Naive thymus-derived CD4-positive, alpha-beta T cell (primary cell): Measurements from ENCODE around the gene CIAO2A. TPM values are rescaled to one million over a fixed set of nuclear protein-coding genes. Genes with fewer than 3 reads are reported as not detected.

Experiments used
- ATAC-seq: fragments of 150-1000 bp; cut with Tn5 transposase; 2 replicates; pipeline ENCODE4 v1.10.0; 2021; ENCODE audit warnings: mild to moderate bottlenecking, moderate library complexity
- CTCF ChIA-PET: fragments of 350-600 bp; sonication (Branson Sonifier 250); formaldehyde crosslinking; loops from one replicate; lab custom pipeline; 2021; ENCODE audit warnings: antibody characterized with exemption; lab: Charles Lee
- POLR2A ChIA-PET: fragments of 350-600 bp; sonication (Branson Sonifier 250); formaldehyde crosslinking; loops from one replicate; lab custom pipeline; 2021; ENCODE audit warnings: antibody characterized with exemption, inconsistent platforms; lab: Charles Lee
- DNase-seq, 9 donors: peaks; one replicate each; pipeline versions ENCODE4 v3.0.0 to v3.0.0-alpha.2; 2020 to 2022; ENCODE audit warnings: mixed read lengths in 1 of 9
- H3K27ac ChIP-seq: one replicate; pipeline ENCODE4 v1.7.0; 2013; ENCODE audit warnings: mild to moderate bottlenecking, low read depth, low read length, moderate library complexity
- H3K27me3 ChIP-seq, 2 donors: one replicate each; pipeline ENCODE4 v1.7.0; 2013; ENCODE audit warnings: low read length in 2 of 2, mild to moderate bottlenecking in 2 of 2, moderate library complexity in 2 of 2; ENCODE audit not compliant: control insufficient read depth in 2 of 2, insufficient read depth in 2 of 2
- H3K36me3 ChIP-seq, 3 experiments: 1 replicate in 2 of 3; 2 replicates in 1 of 3; pipeline ENCODE4 v1.7.0; 2013; ENCODE audit warnings: low read length in 3 of 3, mild to moderate bottlenecking in 3 of 3, moderate library complexity in 1 of 3; ENCODE audit not compliant: insufficient read depth in 3 of 3, control insufficient read depth in 2 of 3
- H3K4me1 ChIP-seq, 2 donors: one replicate each; pipeline ENCODE4 v1.7.0; 2013; ENCODE audit warnings: low read length in 2 of 2, mild to moderate bottlenecking in 2 of 2, moderate library complexity in 1 of 2; ENCODE audit not compliant: control insufficient read depth in 2 of 2, insufficient read depth in 2 of 2
- H3K4me3 ChIP-seq: 2 replicates; pipeline ENCODE4 v1.7.0; 2013; ENCODE audit warnings: mild to moderate bottlenecking, low read length
- H3K9me3 ChIP-seq, 3 experiments: 1 replicate in 2 of 3; 2 replicates in 1 of 3; pipeline ENCODE4 v1.7.0; 2013; ENCODE audit warnings: low read length in 3 of 3; ENCODE audit not compliant: control insufficient read depth in 2 of 3
- H3K27ac Mint-ChIP-seq, 9 donors: one replicate each; pipeline ENCODE4 v1.8.0; 2020 to 2022; ENCODE audit warnings: mixed read lengths in 9 of 9, mild to moderate bottlenecking in 8 of 9, moderate library complexity in 5 of 9, inconsistent platforms in 2 of 9
- H3K27me3 Mint-ChIP-seq, 5 donors: one replicate each; pipeline ENCODE4 v1.8.0; 2021 to 2022; ENCODE audit warnings: mixed read lengths in 5 of 5, mild to moderate bottlenecking in 1 of 5
- H3K36me3 Mint-ChIP-seq, 5 donors: one replicate each; pipeline ENCODE4 v1.8.0; 2020 to 2022; ENCODE audit warnings: mixed read lengths in 5 of 5, mild to moderate bottlenecking in 3 of 5, inconsistent platforms in 1 of 5
- H3K4me1 Mint-ChIP-seq, 7 donors: one replicate each; pipeline ENCODE4 v1.8.0; 2020 to 2022; ENCODE audit warnings: mixed read lengths in 7 of 7, mild to moderate bottlenecking in 3 of 7, inconsistent platforms in 1 of 7
- H3K4me3 Mint-ChIP-seq, 10 donors: one replicate each; pipeline ENCODE4 v1.8.0; 2020 to 2022; ENCODE audit warnings: mild to moderate bottlenecking in 10 of 10, mixed read lengths in 10 of 10, moderate library complexity in 6 of 10, inconsistent platforms in 2 of 10
- H3K9me3 Mint-ChIP-seq, 11 donors: one replicate each; pipeline ENCODE4 v1.8.0; 2020 to 2022; ENCODE audit warnings: mixed read lengths in 11 of 11, mild to moderate bottlenecking in 4 of 11, inconsistent platforms in 1 of 11, moderate library complexity in 1 of 11
- intact Hi-C, 2 donors: fragments of 100-400 bp; cut with micrococcal nuclease; formaldehyde crosslinking; loops; one replicate each; pipeline ENCODE4 v1.15.1; 2023
- polyA plus RNA-seq, 2 donors: library from polyadenylated mRNA; unstranded; fragments of 300-500 nt; fragmentation: Illumina TruSeq; gene quantifications; one replicate each; pipeline ENCODE4 v1.2.3, GENCODE V29; 2021
- total RNA-seq, 6 experiments: library from RNA in 5 of 6; stranded (reverse) in 5 of 6; gene quantifications; 1 replicate in 5 of 6; 2 replicates in 1 of 6; pipeline ENCODE4 v1.2.3 and lab custom pipeline; 2021 to 2026

CIAO2A gene
- total and polyA plus RNA-seq, 7 experiments from 2014 or later: 19.2 to 92.1 (median 32.9) TPM

- Mint-ChIP-seq H3K9me3 (no peaks in the 10 kb centered on the region), H3K27me3 (peaks cover 0 to 13% (median 5%) of the 10 kb centered on the region in 5 donors), H3K4me1 (peaks cover 0 to 16% (median 5%) of the 10 kb centered on the region in 7 donors), H3K36me3 (no peaks in the 10 kb centered on the region), H3K4me3 (no peak overlapping the region), H3K27ac (no peak overlapping the region)
- intact Hi-C loops: no loop called here
- H3K27ac ChIP-seq: no peak overlapping the region
- DNase-seq (no peak), ATAC-seq (no peak)
- no peaks in the 10 kb centered on the region for H3K4me1 ChIP-seq
- H3K9me3 ChIP-seq: no peaks in the 10 kb centered on the region
- no peaks in the 10 kb centered on the region for H3K27me3 ChIP-seq
- H3K4me3 ChIP-seq: no peak overlapping the region
- no peaks in the 10 kb centered on the region for H3K36me3 ChIP-seq
- POLR2A ChIA-PET: no interaction called here
- CTCF ChIA-PET: no interaction called here
Observed at GRCh38 chr15:64052925-64053491, 40.6 kb downstream of the CIAO2A start.

- peaks cover 0 to 4% of the 10 kb centered on the region in 2 donors for H3K4me1 ChIP-seq
- H3K4me3 ChIP-seq: no peak overlapping the region
- Mint-ChIP-seq H3K27ac (no peak overlapping the region), H3K9me3 (no peaks in the 10 kb centered on the region), H3K4me3 (no peak overlapping the region), H3K27me3 (peaks cover 4 to 21% (median 13%) of the 10 kb centered on the region in 5 donors), H3K36me3 (no peaks in the 10 kb centered on the region), H3K4me1 (peaks cover 3 to 20% (median 8%) of the 10 kb centered on the region in 7 donors)
- intact Hi-C loops: no loop called here
- no peaks in the 10 kb centered on the region for H3K27me3 ChIP-seq
- no peaks in the 10 kb centered on the region for H3K9me3 ChIP-seq
- ChIA-PET POLR2A (no interaction called here), CTCF (interaction anchor here (0.6 kb wide), 1 partner anchor 106 kb away, joined by 4 read pairs; no protein-coding TSS in a partner anchor)
- ATAC-seq: no peak
- no peaks in the 10 kb centered on the region for H3K36me3 ChIP-seq
- no peak overlapping the region for H3K27ac ChIP-seq
- no peak for DNase-seq
Observed at GRCh38 chr15:64051407-64052259, 42.0 kb downstream of the CIAO2A start.

GRCh38 chr15:64051093-64051402 lies 42.6 kb downstream of the CIAO2A start:
- peak overlapping the region in 1 of 9 donors; percentile 19 for H3K27ac Mint-ChIP-seq
- no peaks in the 10 kb centered on the region for H3K9me3 Mint-ChIP-seq
- Histone ChIP-seq H3K36me3 (no peaks in the 10 kb centered on the region), H3K4me3 (no peak overlapping the region), H3K4me1 (peaks cover 0 to 5% of the 10 kb centered on the region in 2 donors), H3K27me3 (no peaks in the 10 kb centered on the region), H3K9me3 (no peaks in the 10 kb centered on the region), H3K27ac (no peak overlapping the region)
- intact Hi-C loops: no loop called here
- H3K4me3 Mint-ChIP-seq: no peak overlapping the region
- no peaks in the 10 kb centered on the region for H3K36me3 Mint-ChIP-seq
- H3K4me1 Mint-ChIP-seq: peaks cover 5 to 21% (median 10%) of the 10 kb centered on the region in 7 donors
- H3K27me3 Mint-ChIP-seq: peaks cover 4 to 21% (median 13%) of the 10 kb centered on the region in 5 donors
- ChIA-PET POLR2A (no interaction called here), CTCF (interaction anchor here (0.7 kb wide), 1 partner anchor 154 kb away, joined by 3 read pairs; no protein-coding TSS in a partner anchor)
- DNase-seq: no peak
- no peak for ATAC-seq

GRCh38 chr15:64050281-64051092 lies 43.2 kb downstream of the CIAO2A start:
- Histone ChIP-seq H3K4me3 (no peak overlapping the region), H3K9me3 (no peaks in the 10 kb centered on the region), H3K27ac (no peak overlapping the region), H3K4me1 (peaks cover 0 to 5% of the 10 kb centered on the region in 2 donors), H3K36me3 (no peaks in the 10 kb centered on the region), H3K27me3 (no peaks in the 10 kb centered on the region)
- POLR2A ChIA-PET: no interaction called here
- H3K27ac Mint-ChIP-seq: peak overlapping the region in 4 of 9 donors; percentile 21 to 80 (median 47)
- no peaks in the 10 kb centered on the region for H3K9me3 Mint-ChIP-seq
- DNase-seq: no peak
- CTCF ChIA-PET: interaction anchor here (0.7 to 1.3 kb wide), 2 partner anchors 154 to 298 kb away, joined by 3 read pairs; no protein-coding TSS in a partner anchor
- H3K4me3 Mint-ChIP-seq: no peak overlapping the region
- peaks cover 5 to 21% (median 10%) of the 10 kb centered on the region in 7 donors for H3K4me1 Mint-ChIP-seq
- peaks cover 4 to 21% (median 13%) of the 10 kb centered on the region in 5 donors for H3K27me3 Mint-ChIP-seq
- H3K36me3 Mint-ChIP-seq: no peaks in the 10 kb centered on the region
- ATAC-seq: no peak
- intact Hi-C loops: no loop called here

- H3K27me3 ChIP-seq: no peaks in the 10 kb centered on the region
- Mint-ChIP-seq H3K4me1 (peaks cover 5 to 30% (median 10%) of the 10 kb centered on the region in 7 donors), H3K27me3 (peaks cover 4 to 31% (median 13%) of the 10 kb centered on the region in 5 donors), H3K27ac (peak overlapping the region in 1 of 9 donors; percentile 2), H3K9me3 (no peaks in the 10 kb centered on the region), H3K36me3 (no peaks in the 10 kb centered on the region), H3K4me3 (peak overlapping the region in 1 of 10 donors; percentile 6)
- intact Hi-C loops: loop anchor here in 1 of 2 donors (5.0 kb wide), 3 partner anchors 157 to 297 kb away; partner anchors contain the start of gene HERC1
- H3K4me1 ChIP-seq: peaks cover 0 to 5% of the 10 kb centered on the region in 2 donors
- no peak overlapping the region for H3K4me3 ChIP-seq
- H3K9me3 ChIP-seq: no peaks in the 10 kb centered on the region
- POLR2A ChIA-PET: no interaction called here
- DNase-seq: no peak
- no peak overlapping the region for H3K27ac ChIP-seq
- peak; percentile 23 for ATAC-seq
- CTCF ChIA-PET: interaction anchor here (0.7 to 5.8 kb wide), 2 partner anchors 296 to 299 kb away, joined by 3 to 51 read pairs; no protein-coding TSS in a partner anchor
- no peaks in the 10 kb centered on the region for H3K36me3 ChIP-seq
Observed at GRCh38 chr15:64048781-64049460, 44.7 kb downstream of the CIAO2A start.
